GM13977 (cell line): Measurements from ENCODE around the gene ADISSP.

Experiments used
- DNase-seq: peaks from one replicate; pipeline ENCODE4 v3.0.0; 2012; ENCODE audit warnings: low spot score
- in situ Hi-C: fragments of 300-500 bp; cut with MboI; formaldehyde crosslinking; loops from one replicate; pipeline ENCODE4 v1.12.0; 2022; ENCODE audit warnings: low sequenced_read_pairs, low pct_unique_long_range_greater_than_20kb, mixed read lengths, inconsistent platforms; ENCODE audit not compliant: unreplicated experiment
- TF ChIP-seq, protein P1 (sequence below): IDR thresholded peaks from 2 replicates; pipeline ENCODE4 v1.5.1; 2012; ENCODE audit warnings: mild to moderate bottlenecking, control low read depth; ENCODE audit not compliant: insufficient read depth; ENCODE audit errors: extremely low read depth, missing control alignments

Gene ADISSP

GRCh38 chr20:3744806-3745685 is 22.5 kb downstream of the ADISSP start:
- TF ChIP-seq, protein P1, sequence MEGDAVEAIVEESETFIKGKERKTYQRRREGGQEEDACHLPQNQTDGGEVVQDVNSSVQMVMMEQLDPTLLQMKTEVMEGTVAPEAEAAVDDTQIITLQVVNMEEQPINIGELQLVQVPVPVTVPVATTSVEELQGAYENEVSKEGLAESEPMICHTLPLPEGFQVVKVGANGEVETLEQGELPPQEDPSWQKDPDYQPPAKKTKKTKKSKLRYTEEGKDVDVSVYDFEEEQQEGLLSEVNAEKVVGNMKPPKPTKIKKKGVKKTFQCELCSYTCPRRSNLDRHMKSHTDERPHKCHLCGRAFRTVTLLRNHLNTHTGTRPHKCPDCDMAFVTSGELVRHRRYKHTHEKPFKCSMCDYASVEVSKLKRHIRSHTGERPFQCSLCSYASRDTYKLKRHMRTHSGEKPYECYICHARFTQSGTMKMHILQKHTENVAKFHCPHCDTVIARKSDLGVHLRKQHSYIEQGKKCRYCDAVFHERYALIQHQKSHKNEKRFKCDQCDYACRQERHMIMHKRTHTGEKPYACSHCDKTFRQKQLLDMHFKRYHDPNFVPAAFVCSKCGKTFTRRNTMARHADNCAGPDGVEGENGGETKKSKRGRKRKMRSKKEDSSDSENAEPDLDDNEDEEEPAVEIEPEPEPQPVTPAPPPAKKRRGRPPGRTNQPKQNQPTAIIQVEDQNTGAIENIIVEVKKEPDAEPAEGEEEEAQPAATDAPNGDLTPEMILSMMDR = no peak
- DNase-seq = peak; percentile 78
- in situ Hi-C loops = no loop called here

GRCh38 chr20:3744037-3744436 is 23.5 kb downstream of the ADISSP start:
- no peak for DNase-seq
- TF ChIP-seq, protein P1 = no peak
- in situ Hi-C loops = no loop called here

DNA sequence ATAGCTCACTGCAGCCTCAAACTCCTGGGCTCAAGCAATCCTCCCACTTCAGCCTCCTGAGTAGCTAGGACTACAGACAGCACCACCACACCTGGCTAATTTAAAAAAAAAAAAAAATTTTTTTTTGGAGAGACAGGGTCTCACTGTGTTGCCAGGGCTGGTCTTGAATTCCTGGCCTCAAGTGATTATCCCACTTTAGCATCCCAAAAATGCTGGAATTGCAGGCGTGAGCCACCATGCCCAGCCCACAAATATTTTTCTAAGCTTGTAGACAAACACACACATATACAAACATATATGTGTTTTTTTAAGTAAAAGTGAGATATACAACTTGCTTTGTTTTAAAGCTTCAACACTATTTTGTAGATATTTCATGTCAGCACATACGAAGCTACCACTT is 24.3 kb downstream of the ADISSP start:
- in situ Hi-C loops = no loop called here
- TF ChIP-seq, protein P1 = no peak

DNA sequence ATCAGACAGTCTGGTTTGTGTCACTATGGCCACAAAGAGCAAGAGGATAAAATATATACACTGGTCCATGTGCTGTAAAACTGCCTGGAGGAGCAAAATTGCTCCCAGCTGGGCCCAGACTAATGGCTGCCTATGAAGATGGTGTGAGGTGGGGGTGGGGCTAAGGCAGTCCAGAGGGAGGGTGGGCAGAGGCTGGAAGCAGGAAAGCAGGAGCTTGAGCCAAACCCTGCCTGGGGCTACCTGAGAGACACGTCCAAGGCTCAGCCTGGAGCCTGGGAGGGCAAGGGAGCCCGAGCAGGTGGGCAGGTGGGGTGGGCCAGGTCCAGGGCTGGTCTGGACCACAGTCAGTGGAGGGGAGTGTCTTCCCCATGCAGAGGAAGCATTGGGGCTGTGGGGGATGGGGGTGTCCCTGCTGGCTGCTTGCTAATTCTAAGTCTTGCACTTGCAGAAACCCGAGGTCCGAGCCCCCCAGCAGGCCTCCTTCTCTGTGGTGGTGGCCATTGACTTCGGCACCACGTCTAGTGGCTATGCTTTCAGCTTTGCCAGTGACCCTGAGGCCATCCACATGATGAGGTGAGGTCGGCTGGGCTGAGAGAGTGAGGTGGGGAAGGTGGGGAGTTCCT is 25.6 kb downstream of the ADISSP start:
- no peak for DNase-seq
- in situ Hi-C loops = no loop called here
- TF ChIP-seq, protein P1 = no peak

More for the DNA sequence above, 24.3 kb downstream of the ADISSP start:
- DNase-seq = no peak

- DNase-seq = no peak
- TF ChIP-seq, protein P1 = no peak
- in situ Hi-C loops = no loop called here
Observed at GRCh38 chr20:3740615-3741301, 26.8 kb downstream of the ADISSP start.

DNA sequence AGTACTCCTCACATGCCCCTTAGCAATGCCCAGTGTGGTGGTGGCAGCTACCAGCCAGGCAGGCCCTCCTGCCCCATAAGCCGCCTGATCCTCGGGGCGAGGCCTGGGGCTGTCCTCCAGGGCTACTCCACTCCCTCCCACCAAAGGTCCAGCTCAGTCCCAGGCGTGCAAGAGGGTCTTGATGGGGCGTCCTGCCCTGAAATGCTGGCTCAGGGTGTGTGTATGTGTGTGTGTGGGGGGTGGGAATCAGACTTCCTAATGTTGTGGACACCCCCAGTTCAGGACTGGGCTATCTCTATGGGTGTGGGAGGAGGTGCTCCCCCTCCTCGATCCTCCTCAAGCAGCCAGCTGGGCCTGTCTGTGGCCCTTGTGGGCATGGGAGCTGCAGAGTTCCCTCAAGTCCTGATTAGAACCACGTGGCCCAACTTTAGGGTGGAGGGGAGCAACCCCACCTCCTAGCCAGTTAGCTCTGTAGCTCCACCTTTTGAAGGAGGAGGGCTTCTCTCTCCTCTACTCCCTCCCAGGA is 27.6 kb downstream of the ADISSP start:
- DNase-seq = no peak
- in situ Hi-C loops = no loop called here
- TF ChIP-seq, protein P1 = no peak
